ENCODE results near the gene PDXDC1.
"Not testable (repeated sequence)": the region's sequence is repeated elsewhere in the genome, so short reads cannot be mapped to it uniquely, and the experiment has no call there.

PDXDC1 gene

DNA sequence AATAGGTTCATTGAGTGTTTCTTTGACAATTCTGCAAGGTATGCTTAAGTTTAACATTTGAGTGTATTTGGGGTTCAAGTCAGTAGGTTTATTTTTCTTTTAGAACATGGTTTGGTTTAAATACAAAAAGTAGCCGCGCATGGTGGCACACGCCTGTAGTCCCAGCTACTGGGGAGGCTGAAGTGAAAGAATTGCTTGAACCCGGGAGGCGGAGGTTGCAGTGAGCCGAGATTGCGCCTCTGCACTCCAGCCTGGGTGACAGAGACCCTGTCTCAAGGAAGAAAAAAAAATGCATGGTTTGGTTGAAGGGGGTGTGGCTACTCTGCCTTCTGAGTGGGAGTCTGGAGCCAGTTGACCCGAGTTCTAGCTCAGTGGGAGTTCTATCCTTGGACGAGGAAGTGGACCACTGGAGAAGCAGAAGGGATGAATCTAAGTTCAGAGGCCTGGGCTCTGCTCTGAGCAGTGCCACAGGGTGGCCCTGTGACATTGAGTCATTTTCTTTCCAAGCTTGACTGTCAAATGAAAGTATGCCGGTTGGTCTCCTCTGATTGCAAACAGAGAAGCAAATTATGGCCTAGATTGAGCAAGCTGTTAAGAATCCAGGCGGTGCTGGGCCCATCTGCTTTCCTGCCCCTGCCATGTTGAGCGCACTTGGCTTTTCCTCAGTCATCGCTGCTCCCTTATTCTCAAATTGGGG is 48.7 kb downstream of the PDXDC1 start:
- H3K4me2 ChIP-seq, result peak overlapping the region in 3 of 11 experiments; percentile 79 to 83 (median 81); a peak in 6 of 22 replicates
- H3K4me1 ChIP-seq, result peaks cover 0 to 71% (median 10%) of the 10 kb centered on the region in 10 experiments; a peak in 13 of 20 replicates
- H3K4me3 ChIP-seq; H3K9me3 ChIP-seq (replicated peaks in 1 of 11); H3K27me3 ChIP-seq: not testable (repeated sequence)
- TF ChIP-seq Cebpa-rat (IDR thresholded peaks at IDR 0.05), result peak in 1 of 11 experiments; percentile 45; a peak in 1 of 22 replicates
- H3K36me3 ChIP-seq, result peaks cover 56 to 97% (median 87%) of the 10 kb centered on the region in 11 experiments
- H4K20me1 ChIP-seq, result peaks cover 10 to 93% (median 46%) of the 10 kb centered on the region in 11 experiments; a peak in 17 of 22 replicates
- H3K27ac ChIP-seq, result peak overlapping the region in 5 of 11 experiments; percentile 0 to 73 (median 39); a peak in 8 of 22 replicates
- peak overlapping the region in 2 of 11 experiments; percentile 12 to 34; a peak in 2 of 22 replicates for H3K9ac ChIP-seq

DNA sequence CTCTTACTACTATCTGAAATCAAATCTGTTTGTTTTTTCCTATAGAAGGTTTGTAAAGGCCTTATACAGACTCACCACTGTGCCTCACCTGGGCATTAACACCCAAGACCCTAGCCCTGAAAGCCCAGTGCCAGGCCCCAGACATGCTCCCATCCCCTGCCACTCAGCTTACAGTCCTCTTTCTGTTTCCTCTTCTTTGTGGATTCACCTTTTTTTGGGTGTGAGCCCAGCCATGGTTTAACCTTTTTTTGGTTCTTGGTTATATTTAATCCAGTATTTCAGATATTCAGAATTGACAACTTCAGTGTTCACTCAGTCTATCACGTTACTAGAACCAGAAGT is 50.0 kb downstream of the PDXDC1 start:
- Histone ChIP-seq H3K4me2 (peak overlapping the region in 3 of 11 experiments; percentile 79 to 83 (median 81); a peak in 6 of 22 replicates), H3K9ac (peak overlapping the region in 1 of 11 experiments; percentile 12; a peak in 1 of 22 replicates), H3K4me1 (peaks cover 0 to 78% (median 10%) of the 10 kb centered on the region in 10 experiments; a peak in 14 of 20 replicates), H3K27ac (peak overlapping the region in 4 of 11 experiments; percentile 22 to 73 (median 52); a peak in 6 of 22 replicates), H3K36me3 (peaks cover 56 to 97% (median 87%) of the 10 kb centered on the region in 11 experiments), H4K20me1 (peaks cover 23 to 100% (median 59%) of the 10 kb centered on the region in 11 experiments; a peak in 19 of 22 replicates)
- not testable (repeated sequence) for H3K4me3 ChIP-seq; H3K9me3 ChIP-seq (replicated peaks in 1 of 11); H3K27me3 ChIP-seq

DNA sequence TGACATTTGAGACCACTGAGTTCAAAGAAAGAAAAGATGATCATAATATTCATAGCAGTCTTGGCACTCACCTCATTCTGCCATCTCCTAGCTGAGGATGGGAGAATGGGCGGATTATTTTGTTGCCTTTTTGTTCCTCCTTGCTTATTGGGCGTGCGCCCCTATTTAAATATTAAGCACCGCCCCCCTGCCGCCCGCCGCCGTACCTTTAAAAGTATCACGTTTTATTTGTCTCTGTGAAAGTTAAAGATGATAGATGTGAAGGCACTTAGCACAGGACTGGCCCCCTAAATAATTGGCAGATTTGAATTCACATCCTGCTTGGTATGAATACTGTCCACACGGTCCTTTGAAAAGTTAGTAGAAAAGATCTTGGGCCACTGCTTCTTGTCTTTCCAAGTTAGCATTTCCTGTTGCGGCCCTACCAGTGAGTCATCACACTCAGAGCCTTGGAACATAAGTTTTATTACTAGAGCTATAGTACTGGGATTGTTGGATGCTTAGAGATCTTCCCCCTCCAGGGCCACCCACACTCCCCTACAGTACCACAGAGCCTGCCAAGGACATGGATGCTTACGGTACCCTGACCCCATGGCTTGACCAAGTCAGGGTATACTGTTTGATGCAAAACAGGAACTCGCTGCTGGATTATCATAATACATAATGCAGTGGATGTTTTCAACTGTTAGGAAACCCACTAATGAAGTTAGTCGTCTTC is 50.6 kb downstream of the PDXDC1 start:
- H3K27ac ChIP-seq, result peak overlapping the region in 6 of 11 experiments; percentile 4 to 73 (median 52); a peak in 7 of 22 replicates
- not testable (repeated sequence) for H3K4me3 ChIP-seq; H3K27me3 ChIP-seq; H3K9me3 ChIP-seq (replicated peaks in 1 of 11)
- H3K36me3 ChIP-seq, result peaks cover 53 to 94% (median 84%) of the 10 kb centered on the region in 11 experiments
- H3K4me1 ChIP-seq, result peaks cover 3 to 83% (median 12%) of the 10 kb centered on the region in 10 experiments; a peak in 18 of 20 replicates
- peaks cover 25 to 98% (median 61%) of the 10 kb centered on the region in 11 experiments; a peak in 19 of 22 replicates for H4K20me1 ChIP-seq
- H3K4me2 ChIP-seq, result peak overlapping the region in 7 of 11 experiments; percentile 3 to 83 (median 66); a peak in 11 of 22 replicates
- H3K9ac ChIP-seq, result peak overlapping the region in 4 of 11 experiments; percentile 1 to 33 (median 8); a peak in 2 of 22 replicates

DNA sequence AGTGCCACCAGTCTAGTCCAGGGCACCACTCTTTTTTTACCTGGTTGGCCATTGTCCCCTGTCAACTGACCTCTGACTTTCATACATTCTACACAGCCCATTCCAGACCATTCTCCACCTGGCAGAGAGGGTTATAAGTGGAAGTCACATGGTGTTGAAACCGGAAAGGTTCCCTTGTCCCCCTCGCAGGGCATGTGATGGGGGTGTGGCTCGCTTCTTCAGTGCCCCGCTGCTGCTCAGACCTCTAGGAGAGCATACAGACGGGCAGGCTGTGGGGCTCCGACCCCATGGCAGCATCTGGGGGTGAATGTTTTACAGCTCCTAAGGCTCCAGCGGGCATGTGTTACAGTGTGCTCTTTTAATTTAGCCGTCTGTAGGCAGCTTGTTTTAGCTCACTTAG is 52.2 kb downstream of the PDXDC1 start:
- peak overlapping the region in 1 of 11 experiments; percentile 35; a peak in 1 of 22 replicates for H3K27ac ChIP-seq
- peaks cover 50 to 85% (median 77%) of the 10 kb centered on the region in 11 experiments for H3K36me3 ChIP-seq
- H3K9me3 ChIP-seq (replicated peaks in 1 of 11); H3K27me3 ChIP-seq; H3K4me3 ChIP-seq; H3K9ac ChIP-seq: not testable (repeated sequence)
- H3K4me2 ChIP-seq, result peak overlapping the region in 1 of 11 experiments; percentile 51; a peak in 2 of 22 replicates
- peaks cover 20 to 93% (median 29%) of the 10 kb centered on the region in 10 experiments for H3K4me1 ChIP-seq
- H4K20me1 ChIP-seq, result peaks cover 25 to 88% (median 59%) of the 10 kb centered on the region in 11 experiments; a peak in 19 of 22 replicates

DNA sequence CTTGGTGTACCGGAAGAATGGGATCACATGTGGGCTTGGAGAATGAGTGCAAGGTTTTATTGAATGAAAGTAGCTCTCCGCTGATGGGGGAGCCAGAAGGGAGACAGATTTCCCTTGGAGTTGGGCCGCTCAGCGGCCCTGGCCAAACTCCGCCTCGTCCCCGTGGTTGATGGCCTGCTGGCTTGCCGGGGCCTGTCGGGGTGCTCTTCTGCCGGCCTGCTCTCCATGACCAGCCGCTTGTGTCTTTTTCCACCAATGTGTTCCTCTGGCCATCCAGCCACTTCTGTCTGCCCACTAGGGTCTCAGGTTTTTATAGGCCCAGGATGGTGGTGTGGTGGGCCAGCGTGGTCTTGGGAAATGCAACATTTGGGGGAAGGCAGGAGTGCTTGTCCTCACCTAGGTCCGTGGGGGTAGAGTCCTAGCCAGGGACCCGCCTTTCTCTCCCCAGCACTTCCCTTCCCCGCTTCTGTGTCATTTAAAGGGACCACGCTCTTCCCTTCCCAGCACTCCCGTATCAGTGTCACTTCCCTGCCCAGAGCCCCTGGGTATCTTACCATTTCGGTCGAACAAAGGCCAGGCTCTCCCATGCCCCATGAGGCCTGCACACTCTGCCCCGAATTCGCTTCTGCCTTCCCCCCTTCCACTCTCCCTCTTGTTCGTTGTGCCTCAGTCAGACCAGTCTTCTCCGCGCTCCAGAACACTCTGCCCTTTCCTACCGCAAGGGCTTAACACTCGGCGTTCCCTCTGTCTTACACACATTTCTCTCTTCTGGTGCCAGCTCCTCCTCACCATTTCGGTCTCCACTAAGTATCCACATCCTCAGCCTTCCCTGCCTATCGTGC is 52.9 kb downstream of the PDXDC1 start:
- H3K27me3 ChIP-seq; H3K4me3 ChIP-seq; H3K9me3 ChIP-seq (replicated peaks in 1 of 11): not testable (repeated sequence)
- peaks cover 54 to 88% (median 77%) of the 10 kb centered on the region in 11 experiments for H3K36me3 ChIP-seq
- H3K4me2 ChIP-seq, result peak overlapping the region in 3 of 11 experiments; percentile 29 to 51 (median 51); a peak in 5 of 22 replicates
- H3K4me1 ChIP-seq, result peaks cover 26 to 93% (median 36%) of the 10 kb centered on the region in 10 experiments
- peak overlapping the region in 2 of 11 experiments; percentile 10 to 35; a peak in 3 of 22 replicates for H3K27ac ChIP-seq
- peaks cover 25 to 88% (median 58%) of the 10 kb centered on the region in 11 experiments; a peak in 19 of 22 replicates for H4K20me1 ChIP-seq
- peak overlapping the region in 1 of 11 experiments; percentile 36; a peak in 2 of 22 replicates for H3K9ac ChIP-seq

DNA sequence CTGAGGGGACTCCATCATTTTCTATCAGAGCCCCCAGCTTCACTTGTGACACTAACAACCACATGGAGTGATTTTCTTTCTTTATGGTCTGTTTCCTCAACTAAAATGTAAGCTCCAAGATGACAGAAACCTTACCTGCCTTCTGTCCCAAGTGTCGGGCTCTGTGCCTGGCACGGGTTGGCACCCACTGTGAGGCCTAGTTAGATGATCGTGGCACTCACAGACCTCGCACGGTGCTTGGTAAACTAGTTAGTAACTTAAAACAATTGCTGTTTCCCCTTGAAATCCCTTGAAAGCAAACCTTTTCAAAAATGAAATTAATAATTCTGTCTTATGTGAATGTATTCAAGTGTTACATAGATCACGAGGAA is 53.5 kb downstream of the PDXDC1 start:
- peaks cover 54 to 88% (median 77%) of the 10 kb centered on the region in 11 experiments for H3K36me3 ChIP-seq
- not testable (repeated sequence) for H3K27me3 ChIP-seq; H3K9ac ChIP-seq; H3K4me3 ChIP-seq; H3K9me3 ChIP-seq (replicated peaks in 1 of 11); H3K4me2 ChIP-seq
- peak overlapping the region in 3 of 11 experiments; percentile 7 to 35 (median 11); a peak in 1 of 22 replicates for H3K27ac ChIP-seq
- peaks cover 32 to 93% (median 42%) of the 10 kb centered on the region in 10 experiments for H3K4me1 ChIP-seq
- H4K20me1 ChIP-seq, result peaks cover 21 to 88% (median 59%) of the 10 kb centered on the region in 11 experiments; a peak in 19 of 22 replicates

DNA sequence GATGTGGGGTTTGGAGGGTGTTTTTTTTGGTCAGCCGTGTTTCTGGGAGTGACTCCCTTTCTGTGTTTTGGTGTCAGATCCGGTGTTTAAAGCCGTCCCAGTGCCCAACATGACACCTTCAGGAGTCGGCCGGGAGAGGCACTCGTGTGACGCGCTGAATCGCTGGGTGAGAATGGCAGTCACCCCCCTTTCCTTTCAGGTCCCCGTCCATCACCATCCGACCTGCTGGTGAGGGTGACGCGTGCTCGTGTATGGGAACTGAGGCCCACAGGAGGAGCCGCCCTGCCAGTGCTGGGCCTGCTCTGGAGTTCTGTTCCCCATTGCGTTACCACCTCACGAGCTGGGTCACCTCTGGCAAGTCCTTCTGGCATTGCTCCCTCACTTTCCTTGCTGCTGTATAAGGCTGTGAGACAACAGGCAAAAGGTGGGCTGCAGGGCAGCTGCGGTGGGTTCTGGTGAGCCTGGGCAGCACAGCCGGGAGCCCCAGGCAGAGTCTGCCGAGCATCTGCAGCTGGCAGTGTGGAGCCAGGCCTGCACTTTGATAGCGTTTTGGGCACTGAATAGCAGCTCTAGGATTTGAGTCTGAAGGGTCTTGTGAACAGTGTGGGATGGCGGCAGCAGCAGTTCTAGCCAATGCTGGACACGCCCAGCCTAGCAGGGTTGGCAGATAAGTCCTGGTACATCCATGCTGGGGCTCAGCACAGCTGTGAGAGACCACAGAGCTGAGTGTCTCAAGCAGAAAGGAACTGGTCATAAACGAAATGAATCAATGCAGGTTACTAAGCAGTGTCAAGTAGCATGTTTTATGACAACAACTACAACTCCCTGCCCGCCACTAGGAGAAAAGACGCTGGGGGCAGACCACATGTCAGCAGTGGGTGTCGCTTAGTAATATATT is 54.2 kb downstream of the PDXDC1 start:
- not testable (repeated sequence) for H3K27me3 ChIP-seq; H3K4me3 ChIP-seq; H3K9me3 ChIP-seq (replicated peaks in 1 of 11); H3K4me2 ChIP-seq
- Histone ChIP-seq H3K4me1 (peaks cover 40 to 93% (median 49%) of the 10 kb centered on the region in 10 experiments), H3K27ac (peak overlapping the region in 5 of 11 experiments; percentile 2 to 27 (median 11); a peak in 3 of 22 replicates), H3K36me3 (peaks cover 54 to 88% (median 77%) of the 10 kb centered on the region in 11 experiments), H3K9ac (peak overlapping the region in 2 of 11 experiments; percentile 3 to 36; a peak in 1 of 22 replicates), H4K20me1 (peaks cover 19 to 88% (median 53%) of the 10 kb centered on the region in 11 experiments; a peak in 19 of 22 replicates)

DNA sequence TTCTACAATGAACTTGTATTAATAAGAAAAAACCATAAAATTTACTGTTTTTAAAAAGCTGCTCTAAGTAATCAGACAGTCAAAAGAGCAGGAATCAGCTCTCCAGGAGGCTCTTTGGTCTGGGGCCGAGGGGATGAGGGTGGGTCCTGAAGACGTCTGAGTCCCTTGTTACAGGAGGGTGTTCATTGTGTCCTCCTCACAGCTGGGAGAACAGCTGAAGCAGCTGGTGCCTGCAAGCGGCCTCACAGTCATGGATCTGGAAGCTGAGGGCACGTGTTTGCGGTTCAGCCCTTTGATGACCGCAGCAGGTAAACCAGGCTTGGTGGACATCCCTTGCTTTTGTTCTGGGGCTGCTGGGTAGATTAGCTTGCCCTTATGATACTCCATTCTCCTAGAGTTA is 54.9 kb downstream of the PDXDC1 start:
- peaks cover 21 to 88% (median 48%) of the 10 kb centered on the region in 11 experiments; a peak in 19 of 22 replicates for H4K20me1 ChIP-seq
- 0 out of 22 replicates have a peak overlapping the region, but pooled peaks of 2 of the 11 experiments have one; percentile 6 to 36 for H3K9ac ChIP-seq
- H3K27ac ChIP-seq, result peak overlapping the region in 4 of 11 experiments; percentile 7 to 25 (median 14); a peak in 4 of 22 replicates
- H3K36me3 ChIP-seq, result peaks cover 54 to 88% (median 77%) of the 10 kb centered on the region in 11 experiments
- H3K9me3 ChIP-seq (replicated peaks in 1 of 11); H3K27me3 ChIP-seq; H3K4me3 ChIP-seq: not testable (repeated sequence)
- H3K4me1 ChIP-seq, result peaks cover 47 to 93% (median 56%) of the 10 kb centered on the region in 10 experiments
- H3K4me2 ChIP-seq, result 0 out of 22 replicates have a peak overlapping the region, but pooled peaks of 2 of the 11 experiments have one; percentile 7 to 77

Data from BLaER1 treated with 17β-estradiol and CSF1 and Interleukin-3, amounts not matched to agents 10 nM and 100 nM (cell line).